Measurements from ENCODE around the gene ZNF433. TPM values are rescaled to one million over a fixed set of nuclear protein-coding genes. Genes with fewer than 3 reads are reported as not detected.

ZNF433 gene
- total RNA-seq, 1 donor from 2014 or later = 4.5 TPM

DNA sequence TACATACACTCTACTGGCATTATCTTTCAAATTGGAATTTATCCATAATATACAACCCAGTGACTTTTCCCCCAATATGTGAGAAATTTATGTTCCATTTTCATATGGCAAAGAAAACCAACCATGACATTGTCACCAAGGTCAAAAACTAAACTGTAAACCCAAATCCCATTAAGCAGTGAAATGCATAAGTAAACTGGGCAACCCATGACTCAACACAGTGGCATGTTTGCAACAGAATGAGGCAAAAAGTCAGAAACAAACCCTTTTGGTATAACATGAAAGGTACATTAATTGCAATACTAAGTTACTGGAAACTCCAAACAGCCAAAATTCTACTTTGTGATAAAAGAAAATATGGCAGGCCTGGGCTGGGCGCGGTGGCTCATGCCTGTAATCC is 12.4 kb upstream of the ZNF433 start:
- peaks cover 2% of the 10 kb centered on the region for H3K27me3 Mint-ChIP-seq (ENCODE audit: unreplicated experiment)
- H3K4me3 Mint-ChIP-seq (ENCODE audit: unreplicated experiment) = no peak overlapping the region
- H3K4me1 Mint-ChIP-seq (ENCODE audit: low read depth, unreplicated experiment) = peaks cover 3% of the 10 kb centered on the region
- H3K36me3 Mint-ChIP-seq (ENCODE audit: unreplicated experiment) = peaks cover 27% of the 10 kb centered on the region
- TF ChIP-seq, protein P1, sequence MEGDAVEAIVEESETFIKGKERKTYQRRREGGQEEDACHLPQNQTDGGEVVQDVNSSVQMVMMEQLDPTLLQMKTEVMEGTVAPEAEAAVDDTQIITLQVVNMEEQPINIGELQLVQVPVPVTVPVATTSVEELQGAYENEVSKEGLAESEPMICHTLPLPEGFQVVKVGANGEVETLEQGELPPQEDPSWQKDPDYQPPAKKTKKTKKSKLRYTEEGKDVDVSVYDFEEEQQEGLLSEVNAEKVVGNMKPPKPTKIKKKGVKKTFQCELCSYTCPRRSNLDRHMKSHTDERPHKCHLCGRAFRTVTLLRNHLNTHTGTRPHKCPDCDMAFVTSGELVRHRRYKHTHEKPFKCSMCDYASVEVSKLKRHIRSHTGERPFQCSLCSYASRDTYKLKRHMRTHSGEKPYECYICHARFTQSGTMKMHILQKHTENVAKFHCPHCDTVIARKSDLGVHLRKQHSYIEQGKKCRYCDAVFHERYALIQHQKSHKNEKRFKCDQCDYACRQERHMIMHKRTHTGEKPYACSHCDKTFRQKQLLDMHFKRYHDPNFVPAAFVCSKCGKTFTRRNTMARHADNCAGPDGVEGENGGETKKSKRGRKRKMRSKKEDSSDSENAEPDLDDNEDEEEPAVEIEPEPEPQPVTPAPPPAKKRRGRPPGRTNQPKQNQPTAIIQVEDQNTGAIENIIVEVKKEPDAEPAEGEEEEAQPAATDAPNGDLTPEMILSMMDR (IDR thresholded peaks at IDR 0.05; ENCODE audit: partially characterized antibody, unreplicated experiment) = no peak
- H3K27ac Mint-ChIP-seq (ENCODE audit: unreplicated experiment) = no peak overlapping the region
- no peak for DNase-seq
- peaks cover 8% of the 10 kb centered on the region for H3K9me3 Mint-ChIP-seq (ENCODE audit: unreplicated experiment)

DNA sequence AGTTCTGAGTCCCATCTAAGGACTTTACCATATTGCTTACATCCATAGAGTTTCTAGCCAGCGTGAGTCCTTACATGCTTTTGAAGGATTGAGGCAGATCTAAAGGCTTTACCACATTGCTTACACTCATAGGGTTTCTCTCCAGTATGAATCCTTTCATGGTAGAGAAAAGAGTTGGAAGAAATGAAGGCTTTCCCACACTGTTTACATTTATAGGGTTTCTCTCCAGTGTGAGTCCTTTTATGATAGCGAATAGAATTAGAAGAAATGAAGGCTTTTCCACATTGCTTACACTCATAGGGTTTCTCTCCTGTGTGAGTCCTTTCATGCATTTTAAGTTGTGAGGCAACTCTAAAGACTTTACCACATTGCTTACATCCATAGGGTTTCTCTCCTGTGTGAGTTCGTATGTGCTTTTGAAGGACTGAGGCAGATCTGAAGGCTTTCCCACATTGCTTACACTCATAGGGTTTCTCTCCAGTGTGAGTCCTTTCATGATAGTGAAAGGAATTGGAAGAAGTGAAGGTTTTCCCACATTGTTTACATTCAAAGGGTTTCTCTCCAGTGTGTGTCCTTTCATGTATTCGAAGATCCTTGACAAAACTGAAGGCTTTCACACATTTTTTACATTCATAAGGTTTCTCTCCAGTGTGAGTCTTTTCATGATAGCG is 8.4 kb upstream of the ZNF433 start:
- H3K36me3 Mint-ChIP-seq (ENCODE audit: unreplicated experiment) = peaks cover 38% of the 10 kb centered on the region
- H3K4me1 Mint-ChIP-seq (ENCODE audit: low read depth, unreplicated experiment) = no peaks in the 10 kb centered on the region
- peaks cover 2% of the 10 kb centered on the region for H3K27me3 Mint-ChIP-seq (ENCODE audit: unreplicated experiment)
- TF ChIP-seq, protein P1 (IDR thresholded peaks at IDR 0.05; ENCODE audit: partially characterized antibody, unreplicated experiment) = no peak
- H3K27ac Mint-ChIP-seq (ENCODE audit: unreplicated experiment) = no peak overlapping the region
- H3K9me3 Mint-ChIP-seq (ENCODE audit: unreplicated experiment) = peaks cover 12% of the 10 kb centered on the region
- H3K4me3 Mint-ChIP-seq (ENCODE audit: unreplicated experiment) = no peak overlapping the region
- DNase-seq = no peak

DNA sequence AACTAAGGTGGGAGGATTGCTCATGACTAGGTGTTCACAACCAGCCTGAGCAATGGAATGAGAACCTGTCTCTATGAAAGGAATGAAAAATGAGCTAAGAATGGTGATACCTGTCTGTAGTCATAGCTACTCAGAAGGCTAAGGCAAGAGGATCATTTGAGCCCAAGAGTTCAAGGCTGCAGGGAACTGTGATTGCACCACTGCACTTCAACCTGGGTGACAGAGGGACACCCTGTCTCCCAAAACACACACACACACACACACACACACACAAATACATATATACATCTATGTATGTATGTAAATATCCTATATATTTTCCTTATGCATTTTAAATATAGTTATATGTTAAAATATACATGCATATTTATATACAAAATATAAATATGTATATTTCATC is 7.4 kb upstream of the ZNF433 start:
- H3K9me3 Mint-ChIP-seq (ENCODE audit: unreplicated experiment) = peaks cover 12% of the 10 kb centered on the region
- no peak overlapping the region for H3K27ac Mint-ChIP-seq (ENCODE audit: unreplicated experiment)
- H3K36me3 Mint-ChIP-seq (ENCODE audit: unreplicated experiment) = peaks cover 38% of the 10 kb centered on the region
- TF ChIP-seq, protein P1 (IDR thresholded peaks at IDR 0.05; ENCODE audit: partially characterized antibody, unreplicated experiment) = no peak
- DNase-seq = no peak
- H3K4me3 Mint-ChIP-seq (ENCODE audit: unreplicated experiment) = no peak overlapping the region
- H3K27me3 Mint-ChIP-seq (ENCODE audit: unreplicated experiment) = peaks cover 2% of the 10 kb centered on the region
- H3K4me1 Mint-ChIP-seq (ENCODE audit: low read depth, unreplicated experiment) = no peaks in the 10 kb centered on the region

DNA sequence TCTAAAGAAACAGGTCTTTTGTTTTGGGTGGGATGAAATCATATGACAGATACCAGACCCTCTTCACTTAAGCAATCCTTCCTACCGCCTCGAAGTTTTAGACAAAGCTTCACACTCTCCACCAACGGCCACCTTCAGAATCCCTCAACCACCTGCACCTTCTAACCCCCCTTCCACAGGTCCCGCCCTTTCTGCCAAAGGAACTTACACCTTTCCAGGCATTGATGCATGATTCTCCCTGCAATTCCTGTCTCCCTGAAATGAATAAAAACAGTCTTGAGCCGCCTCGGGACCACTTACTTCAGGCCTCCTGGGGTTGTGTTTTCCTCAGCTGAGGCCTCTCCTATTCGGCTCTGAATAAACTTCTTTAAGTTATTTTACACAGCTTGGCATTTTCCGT is 859 bp downstream of the ZNF433 start:
- peak overlapping the region; percentile 84 for H3K4me3 Mint-ChIP-seq (ENCODE audit: unreplicated experiment)
- TF ChIP-seq, protein P1 (IDR thresholded peaks at IDR 0.05; ENCODE audit: partially characterized antibody, unreplicated experiment) = no peak
- peak overlapping the region; percentile 65 for H3K27ac Mint-ChIP-seq (ENCODE audit: unreplicated experiment)
- DNase-seq = no peak
- peaks cover 11% of the 10 kb centered on the region for H3K36me3 Mint-ChIP-seq (ENCODE audit: unreplicated experiment)
- H3K4me1 Mint-ChIP-seq (ENCODE audit: low read depth, unreplicated experiment) = peaks cover 4% of the 10 kb centered on the region
- H3K9me3 Mint-ChIP-seq (ENCODE audit: unreplicated experiment) = peaks cover 2% of the 10 kb centered on the region
- no peaks in the 10 kb centered on the region for H3K27me3 Mint-ChIP-seq (ENCODE audit: unreplicated experiment)

DNA sequence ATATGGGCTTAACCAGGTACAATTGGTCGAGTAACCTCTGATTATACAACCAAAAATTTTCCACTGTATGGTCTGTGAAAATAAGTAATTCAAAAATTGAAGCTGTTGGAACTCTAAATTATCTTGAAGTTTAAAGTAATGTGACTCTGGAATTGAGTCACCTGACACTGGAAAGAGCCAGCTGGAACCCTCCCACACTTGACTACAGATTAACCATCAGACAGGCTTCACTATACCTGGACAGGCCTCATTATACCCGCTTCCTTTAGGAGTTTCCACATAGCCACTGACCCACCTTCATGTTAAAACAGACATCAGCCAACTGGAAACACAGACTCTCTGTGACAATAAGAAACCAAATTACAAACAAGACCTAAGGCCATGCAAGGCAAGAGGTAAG is 1.3 kb downstream of the ZNF433 start:
- Mint-ChIP-seq H3K27ac (ENCODE audit: unreplicated experiment) (no peak overlapping the region), H3K9me3 (ENCODE audit: unreplicated experiment) (peaks cover 2% of the 10 kb centered on the region)

More for the DNA sequence above, 1.3 kb downstream of the ZNF433 start:
- peaks cover 11% of the 10 kb centered on the region for H3K36me3 Mint-ChIP-seq (ENCODE audit: unreplicated experiment)
- H3K4me3 Mint-ChIP-seq (ENCODE audit: unreplicated experiment) = peak overlapping the region; percentile 84
- no peak for DNase-seq
- H3K27me3 Mint-ChIP-seq (ENCODE audit: unreplicated experiment) = no peaks in the 10 kb centered on the region
- TF ChIP-seq, protein P1 (IDR thresholded peaks at IDR 0.05; ENCODE audit: partially characterized antibody, unreplicated experiment) = no peak
- peaks cover 4% of the 10 kb centered on the region for H3K4me1 Mint-ChIP-seq (ENCODE audit: low read depth, unreplicated experiment)

Measured in glutamatergic neuron (in vitro differentiated cells).